Upper lobe of left lung (tissue), 6 donors: Measurements from ENCODE around the gene HBG2. TPM values are rescaled to one million over a fixed set of nuclear protein-coding genes. Genes with fewer than 3 reads are reported as not detected.
"Not testable (repeated sequence)": the region's sequence is repeated elsewhere in the genome, so short reads cannot be mapped to it uniquely, and the experiment has no call there.

Experiments
- ATAC-seq, 2 donors: fragments of 200-7000 bp; cut with Tn5 transposase; one replicate each; pipeline ENCODE4 v1.9.1; 2022; ENCODE audit warnings: mild to moderate bottlenecking in 2 of 2, moderate library complexity in 2 of 2; ENCODE audit not compliant: low FRiP score in 2 of 2
- DNase-seq, 2 donors: peaks; one replicate each; pipeline ENCODE4 v3.0.0-alpha.2; 2019 to 2020
- H3K27ac ChIP-seq, 4 donors: fragments of 200-600 bp; sonication (generic); one replicate each; pipeline ENCODE4 v1.5.1; 2016 to 2019
- H3K27me3 ChIP-seq, 4 donors: fragments of 200-600 bp; sonication (generic); one replicate each; pipeline ENCODE4 v1.5.1; 2017 to 2019
- H3K36me3 ChIP-seq, 4 donors: fragments of 200-600 bp; sonication (generic); one replicate each; pipeline ENCODE4 v1.5.1; 2016 to 2019
- H3K4me1 ChIP-seq, 4 donors: fragments of 200-600 bp; sonication (generic); one replicate each; pipeline ENCODE4 v1.5.1; 2018 to 2019
- H3K4me3 ChIP-seq, 4 donors: fragments of 200-600 bp; sonication (generic); one replicate each; pipeline ENCODE4 v1.5.1; 2017 to 2019; ENCODE audit warnings: mild to moderate bottlenecking in 2 of 4, moderate library complexity in 1 of 4
- H3K9me3 ChIP-seq, 4 donors: fragments of 200-600 bp; sonication (generic); one replicate each; pipeline ENCODE4 v1.5.1; 2018 to 2019
- EP300 ChIP-seq, 4 donors: sonication (generic); formaldehyde crosslinking; IDR thresholded peaks; one replicate each; pipeline ENCODE4 v1.5.1; 2017; ENCODE audit warnings: antibody characterized with exemption in 4 of 4, control low read depth in 2 of 4
- POLR2A ChIP-seq, 4 donors: fragments of 450-650 bp; IDR thresholded peaks; one replicate each; pipeline ENCODE4 v1.5.1; 2016 to 2017; ENCODE audit warnings: antibody characterized with exemption in 4 of 4, mild to moderate bottlenecking in 2 of 4
- POLR2AphosphoS5 ChIP-seq, 2 donors: sonication (generic); formaldehyde crosslinking; IDR thresholded peaks; one replicate each; pipeline ENCODE4 v1.5.1; 2017; ENCODE audit warnings: antibody characterized with exemption in 2 of 2
- WGBS, 2 donors: methylation state at CpG; one replicate each; pipeline ENCODE4 v1.1.5; 2017 to 2018; 5-methylcytosine and 5-hydroxymethylcytosine counted together
- total RNA-seq, 6 donors: library from RNA; depleted of rRNA in 4 of 6; stranded (reverse); fragments of >200 nt in 4 of 6; gene quantifications; one replicate each; pipeline versions ENCODE4 v1.1.0 to v1.2.1, GENCODE V29; 2016 to 2021
- TF ChIP-seq, protein P1 (sequence below), 6 experiments: fragments of 450-650 bp in 4 of 6; fragments of 200-600 bp in 2 of 6; sonication (generic) in 2 of 6; IDR thresholded peaks; one replicate each; pipeline ENCODE4 v1.5.1; 2016 to 2019; ENCODE audit warnings: antibody characterized with exemption in 6 of 6
- donor health status: DM: no; HTN: no; CAD: no; lungs with moderate emphysema.
- donor health status: DM: no; HTN: yes; CAD: no; lungs with severe emphysema.

HBG2 gene
- total RNA-seq, 6 donors from 2014 or later, result 10.0 to 15.8 TPM; not detected in 4

DNA sequence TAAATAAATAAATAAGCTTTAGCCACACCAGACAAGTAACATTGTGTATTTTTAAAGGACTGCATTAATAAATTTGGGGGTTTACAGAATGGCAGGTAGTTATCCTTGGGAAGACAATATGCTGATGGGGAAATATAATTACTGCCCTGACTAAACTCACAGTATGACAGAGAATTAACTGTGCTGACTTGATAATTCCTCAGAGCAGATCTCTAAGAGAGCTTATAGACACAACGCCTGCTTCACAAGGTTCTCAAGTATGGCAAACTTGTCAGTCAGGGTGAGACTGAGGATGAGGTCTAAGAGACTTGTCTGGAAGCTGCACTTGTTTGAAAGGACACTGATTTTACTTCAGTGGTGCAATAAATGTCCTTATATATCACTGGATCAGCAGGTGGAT is 43.9 kb upstream of the HBG2 start:
- TF ChIP-seq, protein P1, sequence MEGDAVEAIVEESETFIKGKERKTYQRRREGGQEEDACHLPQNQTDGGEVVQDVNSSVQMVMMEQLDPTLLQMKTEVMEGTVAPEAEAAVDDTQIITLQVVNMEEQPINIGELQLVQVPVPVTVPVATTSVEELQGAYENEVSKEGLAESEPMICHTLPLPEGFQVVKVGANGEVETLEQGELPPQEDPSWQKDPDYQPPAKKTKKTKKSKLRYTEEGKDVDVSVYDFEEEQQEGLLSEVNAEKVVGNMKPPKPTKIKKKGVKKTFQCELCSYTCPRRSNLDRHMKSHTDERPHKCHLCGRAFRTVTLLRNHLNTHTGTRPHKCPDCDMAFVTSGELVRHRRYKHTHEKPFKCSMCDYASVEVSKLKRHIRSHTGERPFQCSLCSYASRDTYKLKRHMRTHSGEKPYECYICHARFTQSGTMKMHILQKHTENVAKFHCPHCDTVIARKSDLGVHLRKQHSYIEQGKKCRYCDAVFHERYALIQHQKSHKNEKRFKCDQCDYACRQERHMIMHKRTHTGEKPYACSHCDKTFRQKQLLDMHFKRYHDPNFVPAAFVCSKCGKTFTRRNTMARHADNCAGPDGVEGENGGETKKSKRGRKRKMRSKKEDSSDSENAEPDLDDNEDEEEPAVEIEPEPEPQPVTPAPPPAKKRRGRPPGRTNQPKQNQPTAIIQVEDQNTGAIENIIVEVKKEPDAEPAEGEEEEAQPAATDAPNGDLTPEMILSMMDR (IDR thresholded peaks at IDR 0.05), result no peak
- TF ChIP-seq POLR2AphosphoS5 (IDR thresholded peaks at IDR 0.05) (no peak), POLR2A (IDR thresholded peaks at IDR 0.05) (no peak), EP300 (IDR thresholded peaks at IDR 0.05) (no peak)
- ATAC-seq (no peak), DNase-seq (no peak)
- no peaks in the 10 kb centered on the region for H3K36me3 ChIP-seq
- WGBS, 2 donors, result 0 to 86% methylated on average over 1 of the region's 1 CpG
- no peaks in the 10 kb centered on the region for H3K9me3 ChIP-seq
- no peak overlapping the region for H3K27ac ChIP-seq
- no peak overlapping the region for H3K4me3 ChIP-seq
- H3K4me1 ChIP-seq, result no peaks in the 10 kb centered on the region
- H3K27me3 ChIP-seq, result no peaks in the 10 kb centered on the region

DNA sequence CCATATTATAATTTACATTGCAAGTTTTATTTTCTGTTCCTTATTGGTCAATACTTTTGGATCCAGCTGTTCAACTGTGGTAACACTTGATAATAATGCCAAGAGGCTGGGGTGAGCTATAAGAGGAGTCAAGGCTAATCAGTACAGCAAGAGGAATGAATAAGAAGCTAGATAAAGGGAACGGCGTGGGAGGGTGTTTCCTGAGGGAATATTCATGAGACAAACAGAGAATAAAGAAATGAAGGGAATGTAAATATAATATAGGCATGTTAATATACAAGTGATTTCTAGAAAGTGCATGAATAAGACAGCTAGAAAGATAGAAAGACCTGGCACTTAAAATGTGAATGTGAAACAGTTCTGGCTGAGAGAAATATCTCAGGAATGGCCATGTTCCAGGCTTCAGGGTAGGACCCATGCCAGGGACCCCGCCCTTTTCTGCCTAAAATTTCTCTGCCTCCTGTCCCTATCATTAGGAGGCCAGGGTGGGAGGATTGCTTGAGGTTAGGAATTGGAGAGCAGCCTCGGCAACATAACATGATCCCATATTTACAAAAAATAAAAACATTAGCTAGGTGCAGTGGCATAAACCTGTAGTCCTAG is 43.2 kb upstream of the HBG2 start:
- Histone ChIP-seq H3K4me3 (no peak overlapping the region), H3K4me1 (no peaks in the 10 kb centered on the region), H3K27ac (no peak overlapping the region), H3K36me3 (no peaks in the 10 kb centered on the region), H3K9me3 (no peaks in the 10 kb centered on the region), H3K27me3 (no peaks in the 10 kb centered on the region)
- TF ChIP-seq POLR2AphosphoS5 (IDR thresholded peaks at IDR 0.05) (no peak), POLR2A (IDR thresholded peaks at IDR 0.05) (no peak), EP300 (IDR thresholded peaks at IDR 0.05) (no peak)
- TF ChIP-seq, protein P1 (IDR thresholded peaks at IDR 0.05), result no peak
- DNase-seq (no peak), ATAC-seq (no peak)
- 57 to 69% methylated on average over 4 of the region's 4 CpGs for WGBS, 2 donors

DNA sequence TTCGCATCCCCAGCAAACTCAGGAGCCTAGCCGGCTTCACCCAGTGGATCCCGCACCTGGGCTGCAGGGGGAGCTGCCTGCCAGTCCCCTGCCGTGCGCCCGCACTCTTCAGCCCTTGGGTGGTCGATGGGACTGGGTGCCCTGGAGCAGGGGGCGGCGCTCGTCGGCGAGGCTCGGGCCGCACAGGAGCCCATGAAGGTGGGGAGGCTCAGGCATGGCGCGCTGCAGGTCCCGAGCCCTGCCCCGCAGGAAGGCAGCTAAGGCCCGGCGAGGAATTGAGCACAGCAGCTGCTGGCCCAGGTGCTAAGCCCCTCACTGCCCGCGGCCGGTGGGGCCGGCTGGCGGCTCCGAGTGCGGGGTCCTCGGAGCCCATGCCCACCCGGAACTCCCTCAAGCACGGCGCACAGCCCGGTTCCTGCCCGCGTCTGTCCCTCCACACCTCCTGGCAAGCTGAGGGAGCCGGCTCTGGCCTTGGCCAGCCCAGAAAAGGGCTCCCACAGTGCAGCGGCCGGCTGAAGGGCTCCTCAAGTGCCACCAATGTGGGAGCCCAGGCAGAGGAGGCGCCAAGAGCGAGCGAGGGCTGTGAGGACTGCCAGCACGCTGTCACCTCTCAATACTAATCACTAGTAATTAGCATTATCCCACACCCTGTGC is 39.9 kb upstream of the HBG2 start:
- peak in 1 of 2 donors; percentile 67 for DNase-seq

DNA sequence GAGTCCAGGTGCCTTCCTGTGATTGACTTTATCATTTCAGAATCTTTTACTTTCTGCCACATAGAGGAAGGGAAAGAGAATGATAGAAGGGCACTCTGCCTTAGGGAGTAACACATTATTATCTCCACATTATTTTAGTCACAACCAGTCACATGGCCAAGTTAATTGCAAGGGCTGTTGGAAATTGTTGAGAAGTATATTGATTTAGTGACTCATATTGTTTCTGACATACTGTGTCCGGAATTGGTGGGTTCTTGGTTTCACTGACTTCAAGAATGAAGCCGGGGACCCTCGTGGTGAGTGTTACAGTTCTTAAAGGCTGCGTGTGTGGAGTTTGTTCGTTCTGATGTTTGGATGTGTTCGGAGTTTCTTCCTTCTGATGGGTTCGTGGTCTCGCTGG is 38.4 kb upstream of the HBG2 start:
- no peak for ATAC-seq
- no peak overlapping the region for H3K27ac ChIP-seq

More for the DNA sequence above, 39.9 kb upstream of the HBG2 start:
- H3K36me3 ChIP-seq, H3K9me3 ChIP-seq, H3K27me3 ChIP-seq, ATAC-seq, H3K4me1 ChIP-seq, H3K27ac ChIP-seq, H3K4me3 ChIP-seq: not testable (repeated sequence)
- 96 to 97% methylated on average over 13 to 39 of the region's 41 CpGs for WGBS, 2 donors

DNA sequence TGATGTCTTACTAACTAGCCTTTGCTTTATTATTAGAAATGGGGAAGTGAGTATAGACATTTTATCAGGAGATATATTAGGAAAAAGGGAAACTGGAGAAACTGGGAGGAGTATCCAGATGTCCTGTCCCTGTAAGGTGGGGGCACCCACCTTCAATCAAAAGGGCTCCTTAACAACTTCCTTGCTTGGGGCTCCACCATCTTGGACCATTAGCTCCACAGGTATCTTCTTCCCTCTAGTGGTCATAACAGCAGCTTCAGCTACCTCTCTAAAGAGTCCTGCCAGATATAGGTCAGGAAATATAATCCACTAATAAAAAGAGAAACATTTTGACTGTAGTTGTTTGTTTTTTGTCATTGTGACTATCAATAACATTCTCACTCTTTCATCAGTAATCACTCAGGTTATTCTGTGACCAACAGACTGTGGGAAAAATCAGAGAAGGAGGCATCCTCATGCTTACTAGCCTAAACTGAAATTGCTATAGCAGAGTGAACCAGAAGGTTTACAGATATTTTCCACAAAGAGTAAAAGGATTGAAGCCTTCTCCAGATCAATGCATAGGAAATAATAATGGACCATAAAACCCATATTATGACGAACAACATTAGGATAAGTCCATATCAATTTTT is 36.7 kb upstream of the HBG2 start:
- Histone ChIP-seq H3K4me1 (no peaks in the 10 kb centered on the region), H3K4me3 (no peak overlapping the region), H3K27me3 (no peaks in the 10 kb centered on the region), H3K36me3 (no peaks in the 10 kb centered on the region), H3K9me3 (no peaks in the 10 kb centered on the region), H3K27ac (no peak overlapping the region)
- TF ChIP-seq POLR2AphosphoS5 (IDR thresholded peaks at IDR 0.05), result no peak
- TF ChIP-seq, protein P1 (IDR thresholded peaks at IDR 0.05), result peak in 1 of 6 experiments; percentile 13
- ATAC-seq (no peak), DNase-seq (no peak)
- 88 to 91% methylated on average over 1 of the region's 1 CpG for WGBS, 2 donors

More for the DNA sequence above, 38.4 kb upstream of the HBG2 start:
- H3K36me3 ChIP-seq, result no peaks in the 10 kb centered on the region
- no peaks in the 10 kb centered on the region for H3K27me3 ChIP-seq
- DNase-seq, result no peak
- TF ChIP-seq, protein P1 (IDR thresholded peaks at IDR 0.05), result no peak
- TF ChIP-seq POLR2A (IDR thresholded peaks at IDR 0.05) (no peak), POLR2AphosphoS5 (IDR thresholded peaks at IDR 0.05) (no peak), EP300 (IDR thresholded peaks at IDR 0.05) (no peak)
- no peaks in the 10 kb centered on the region for H3K4me1 ChIP-seq
- no peak overlapping the region for H3K4me3 ChIP-seq
- no peaks in the 10 kb centered on the region for H3K9me3 ChIP-seq
- WGBS, 2 donors, result 92% methylated on average over 8 of the region's 8 CpGs
